GM23248 (cell line): Measurements from ENCODE around the gene MAP3K5. TPM values are rescaled to one million over a fixed set of nuclear protein-coding genes. Genes with fewer than 3 reads are reported as not detected.
A peak's percentile ranks its signal among the peaks of the same experiment; 100 is the strongest.

ENCODE experiments used
- DNase-seq: peaks from one replicate; pipeline ENCODE4 v3.0.0-alpha.2; 2015
- H2AFZ ChIP-seq: fragments of 200-600 bp; sonication (generic); 2 replicates; pipeline ENCODE4 v1.6.1; 2016; ENCODE audit warnings: antibody characterized with exemption
- H3F3A ChIP-seq: fragments of 200-600 bp; sonication (generic); 2 replicates; pipeline ENCODE4 v1.6.1; 2016; ENCODE audit warnings: mild to moderate bottlenecking, antibody characterized with exemption, mixed run types; ENCODE audit not compliant: insufficient read depth
- H3K27ac ChIP-seq: fragments of 200-600 bp; sonication (generic); 2 replicates; pipeline ENCODE4 v1.5.1; 2016; ENCODE audit warnings: mild to moderate bottlenecking
- H3K27me3 ChIP-seq: fragments of 200-600 bp; sonication (generic); replicated peaks from 2 replicates; pipeline ENCODE4 v1.6.1; 2016; ENCODE audit warnings: mild to moderate bottlenecking; ENCODE audit not compliant: insufficient read depth
- H3K36me3 ChIP-seq: fragments of 200-600 bp; sonication (generic); 2 replicates; pipeline ENCODE4 v1.6.1; 2016; ENCODE audit warnings: low read depth, mild to moderate bottlenecking
- H3K4me1 ChIP-seq: fragments of 200-600 bp; sonication (generic); 2 replicates; pipeline ENCODE4 v1.6.1; 2016; ENCODE audit warnings: mild to moderate bottlenecking; ENCODE audit not compliant: insufficient read depth
- H3K4me2 ChIP-seq: fragments of 200-600 bp; sonication (generic); one replicate; pipeline ENCODE4 v1.6.1; 2016; ENCODE audit warnings: mild to moderate bottlenecking; ENCODE audit not compliant: unreplicated experiment
- H3K4me3 ChIP-seq: fragments of 200-600 bp; sonication (generic); 2 replicates; pipeline ENCODE4 v1.5.1; 2016; ENCODE audit warnings: mild to moderate bottlenecking
- H3K79me2 ChIP-seq: fragments of 200-600 bp; sonication (generic); 2 replicates; pipeline ENCODE4 v1.6.1; 2016; ENCODE audit warnings: mild to moderate bottlenecking; ENCODE audit not compliant: insufficient read depth
- H3K9ac ChIP-seq: fragments of 200-600 bp; sonication (generic); 2 replicates; pipeline ENCODE4 v1.6.1; 2016; ENCODE audit warnings: mild to moderate bottlenecking
- H3K9me2 ChIP-seq: fragments of 200-600 bp; sonication (generic); 2 replicates; pipeline ENCODE4 v1.6.1; 2016; ENCODE audit warnings: mixed run types, mild to moderate bottlenecking, moderate library complexity; ENCODE audit not compliant: insufficient read depth
- H3K9me3 ChIP-seq: fragments of 200-600 bp; sonication (generic); one replicate; pipeline ENCODE4 v1.6.1; 2017; ENCODE audit warnings: low read depth
- H4K20me1 ChIP-seq: fragments of 200-600 bp; sonication (generic); 2 replicates; pipeline ENCODE4 v1.6.0; 2016; ENCODE audit not compliant: insufficient read depth
- EZH2 ChIP-seq: fragments of 200-600 bp; sonication (generic); IDR thresholded peaks from 2 replicates; pipeline ENCODE4 v1.6.1; 2018; ENCODE audit warnings: antibody characterized with exemption, mild to moderate bottlenecking; ENCODE audit not compliant: insufficient read depth, poor library complexity, severe bottlenecking
- EZH2phosphoT487 ChIP-seq: fragments of 200-600 bp; sonication (generic); IDR thresholded peaks from 2 replicates; pipeline ENCODE4 v1.6.1; 2018; ENCODE audit warnings: antibody characterized with exemption, moderate library complexity, mild to moderate bottlenecking, low read depth; ENCODE audit not compliant: insufficient read depth
- WGBS, 2 experiments: methylation state at CpG; one replicate each; pipeline ENCODE4 v1.1.6; 2015 to 2017; ENCODE audit warnings: low lambda C conversion rate in 2 of 2, low coverage in 1 of 2; ENCODE audit errors: missing lambda C conversion rate in 2 of 2; 5-methylcytosine and 5-hydroxymethylcytosine counted together
- in situ Hi-C: fragments of 300-500 bp; cut with MboI; formaldehyde crosslinking; loops from 2 replicates; pipeline ENCODE4 v1.15.0; 2020
- polyA plus RNA-seq: library from polyadenylated mRNA; unstranded; fragments of >200 nt; fragmentation: Nextera tagmentation; extraction: Ambion mirVana; gene quantifications from 2 replicates; pipeline ENCODE4 v1.2.1, GENCODE V29; 2016
- total RNA-seq: library from RNA; depleted of rRNA; stranded (reverse); fragments of >200 nt; shearing (Covaris generic); gene quantifications from 2 replicates; pipeline ENCODE4 v1.2.3, GENCODE V29; 2014

Gene MAP3K5
- total and polyA plus RNA-seq, 2 experiments from 2014 or later = 1.4 to 4.1 TPM

DNA sequence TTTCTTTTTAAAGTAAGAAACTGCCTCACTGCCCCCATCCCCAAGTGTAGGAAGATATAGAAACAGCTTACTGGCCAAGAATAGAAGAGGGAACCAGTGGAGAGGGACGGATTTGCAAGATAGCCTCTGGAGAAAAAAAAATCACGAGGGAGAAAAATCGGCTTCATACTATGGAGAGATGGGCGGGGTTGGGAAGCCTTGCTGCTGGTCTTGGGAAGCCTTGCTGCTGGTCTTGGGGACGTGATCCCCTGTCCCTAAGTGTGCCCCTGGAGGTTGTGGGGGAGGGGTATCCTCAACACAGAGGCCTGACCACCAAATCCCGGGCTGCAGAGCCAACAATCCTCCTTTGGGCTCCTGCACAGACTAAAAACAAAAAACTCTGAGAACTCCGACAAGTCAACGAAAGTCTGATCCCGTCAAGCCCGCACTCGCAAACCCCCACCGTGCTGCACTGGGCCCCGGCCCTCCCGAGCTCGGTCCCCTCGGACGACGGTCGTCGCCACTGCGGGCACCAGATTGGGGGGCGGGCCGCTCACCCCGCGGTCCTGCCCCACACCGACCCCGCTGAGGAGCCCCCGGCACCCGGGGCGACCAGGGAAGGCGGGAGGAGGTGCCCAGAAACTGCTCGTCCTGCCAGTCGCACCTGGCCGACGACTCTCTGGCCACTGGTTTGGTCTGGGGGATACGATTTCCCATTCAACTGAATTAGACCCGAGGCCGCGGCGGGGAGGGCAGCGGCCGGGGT is 242.8 kb downstream of the MAP3K5 start:
- Histone ChIP-seq H3K36me3 (no peaks in the 10 kb centered on the region), H3F3A (peaks cover 7% of the 10 kb centered on the region; the same call in 1 of the 2 replicates), H3K9ac (peak overlapping the region; percentile 43), H3K4me1 (no peaks in the 10 kb centered on the region), H4K20me1 (no peaks in the 10 kb centered on the region), H3K4me3 (peak overlapping the region; percentile 68), H3K4me2 (peak overlapping the region; percentile 70), H3K27ac (no peak overlapping the region), H2AFZ (peak overlapping the region; percentile 81), H3K27me3 (0 out of 2 replicates have a peak, but pooled peaks cover 7% of the 10 kb centered on the region), H3K79me2 (no peaks in the 10 kb centered on the region), H3K9me2 (no peaks in the 10 kb centered on the region), H3K9me3 (no peaks in the 10 kb centered on the region)
- in situ Hi-C loops = loop anchor here (25.0 kb wide), 1 partner anchor 1037 kb away; no protein-coding TSS in a partner anchor
- 7% methylated on average over 39 of the region's 42 CpGs for WGBS, 2 experiments
- no peak for TF ChIP-seq EZH2
- TF ChIP-seq EZH2phosphoT487 = no peak
- peak; percentile 19 for DNase-seq

DNA sequence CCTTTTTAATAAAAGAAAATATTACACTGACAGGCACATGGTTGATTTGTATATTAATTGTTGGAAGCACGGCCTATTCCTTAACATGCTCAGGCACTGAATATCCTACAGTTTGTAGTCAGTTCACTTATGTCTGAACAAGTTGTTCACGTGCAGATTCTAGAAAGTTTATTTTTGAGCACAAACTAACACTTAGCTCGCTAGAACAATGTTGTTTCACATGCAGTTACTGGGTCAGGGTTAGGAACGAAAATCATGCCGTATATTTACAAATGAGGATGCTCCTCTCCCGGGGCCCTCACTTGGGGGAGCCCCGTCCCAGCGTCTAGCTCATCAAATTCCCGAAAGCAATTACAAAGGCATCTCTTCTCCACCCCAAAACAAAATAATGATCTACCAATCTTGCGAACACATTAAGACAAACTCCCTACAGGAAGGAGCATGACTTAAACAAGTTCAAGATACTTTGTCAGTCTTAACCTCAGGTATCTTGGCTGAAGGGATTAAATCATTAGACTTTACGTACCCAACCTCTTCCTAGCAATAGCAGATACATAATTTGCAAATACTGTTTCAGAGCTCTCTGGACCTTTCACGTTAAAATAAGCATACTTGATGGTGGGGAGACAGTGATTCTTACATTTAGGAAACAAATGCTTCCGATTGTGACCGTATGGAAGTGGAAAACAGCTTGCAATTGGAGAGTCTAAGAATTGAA is 243.5 kb downstream of the MAP3K5 start:
- Histone ChIP-seq H2AFZ (no peak overlapping the region), H3K4me2 (no peak overlapping the region), H3K79me2 (no peaks in the 10 kb centered on the region), H3K9me2 (no peaks in the 10 kb centered on the region), H3K36me3 (no peaks in the 10 kb centered on the region), H4K20me1 (no peaks in the 10 kb centered on the region), H3K27me3 (0 out of 2 replicates have a peak, but pooled peaks cover 7% of the 10 kb centered on the region), H3K4me3 (peak overlapping the region; percentile 68; the same call in 1 of the 2 replicates), H3F3A (peaks cover 7% of the 10 kb centered on the region; the same call in 1 of the 2 replicates), H3K9ac (no peak overlapping the region), H3K4me1 (no peaks in the 10 kb centered on the region), H3K27ac (no peak overlapping the region), H3K9me3 (no peaks in the 10 kb centered on the region)
- WGBS, 2 experiments = 78 to 82% methylated on average over 14 of the region's 14 CpGs
- DNase-seq = no peak
- in situ Hi-C loops = loop anchor here (25.0 kb wide), 1 partner anchor 1036 kb away; no protein-coding TSS in a partner anchor
- TF ChIP-seq EZH2phosphoT487 (no peak), EZH2 (no peak)

DNA sequence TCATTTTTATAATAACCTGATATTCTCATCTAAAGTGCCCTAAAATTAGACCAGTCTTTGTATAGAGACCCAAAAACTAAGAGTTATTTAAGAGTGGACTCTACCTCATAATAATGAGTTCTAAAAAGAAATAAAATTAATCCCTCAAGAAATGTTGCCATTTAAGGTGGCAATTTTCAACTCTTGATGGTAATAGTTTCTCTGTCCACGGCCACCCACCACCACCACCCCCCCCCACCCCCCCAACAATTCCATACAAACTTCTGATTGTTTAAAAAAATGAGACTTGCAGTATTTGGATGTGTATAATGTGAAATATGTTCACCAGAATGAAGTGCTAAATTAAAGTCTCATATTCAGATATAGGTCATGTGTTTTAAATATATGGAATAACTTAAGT is 244.4 kb downstream of the MAP3K5 start:
- Histone ChIP-seq H3K4me1 (no peaks in the 10 kb centered on the region), H3K4me3 (no peak overlapping the region), H3K9ac (no peak overlapping the region), H3K27ac (no peak overlapping the region), H4K20me1 (no peaks in the 10 kb centered on the region), H2AFZ (no peak overlapping the region), H3K79me2 (no peaks in the 10 kb centered on the region), H3F3A (peaks cover 7% of the 10 kb centered on the region; the same call in 1 of the 2 replicates), H3K27me3 (0 out of 2 replicates have a peak, but pooled peaks cover 7% of the 10 kb centered on the region), H3K4me2 (no peak overlapping the region), H3K9me2 (no peaks in the 10 kb centered on the region), H3K36me3 (no peaks in the 10 kb centered on the region), H3K9me3 (no peaks in the 10 kb centered on the region)
- DNase-seq = no peak
- WGBS, 2 experiments = 49 to 88% methylated on average over 1 of the region's 1 CpG
- in situ Hi-C loops = loop anchor here (25.0 kb wide), 1 partner anchor 1036 kb away; no protein-coding TSS in a partner anchor
- TF ChIP-seq EZH2phosphoT487 (no peak), EZH2 (no peak)

DNA sequence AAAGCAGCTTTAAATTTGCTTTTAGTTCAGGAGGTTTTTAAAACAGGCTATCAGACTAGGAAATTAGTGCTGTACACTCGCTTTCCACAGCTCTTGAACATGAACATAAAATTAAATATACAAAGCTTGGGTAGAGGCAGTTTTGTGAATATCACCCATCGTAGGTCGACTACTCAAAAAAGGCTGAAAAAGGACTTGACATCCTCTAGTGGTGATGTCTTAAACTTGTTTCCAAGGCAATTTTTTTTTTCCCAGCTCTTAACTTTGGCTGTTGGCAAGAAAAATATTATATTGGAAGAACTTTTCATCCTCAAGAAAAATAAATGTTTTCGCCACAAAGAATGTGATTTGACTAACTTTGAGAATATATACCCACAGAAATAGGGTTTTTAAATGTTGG is 244.9 kb downstream of the MAP3K5 start:
- TF ChIP-seq EZH2 (no peak), EZH2phosphoT487 (no peak)
- Histone ChIP-seq H3K4me3 (no peak overlapping the region), H3K9ac (no peak overlapping the region), H4K20me1 (no peaks in the 10 kb centered on the region), H3K27ac (no peak overlapping the region), H3K9me2 (no peaks in the 10 kb centered on the region), H3K79me2 (no peaks in the 10 kb centered on the region), H3K36me3 (no peaks in the 10 kb centered on the region), H3K4me1 (no peaks in the 10 kb centered on the region), H3F3A (peaks cover 7% of the 10 kb centered on the region; the same call in 1 of the 2 replicates), H3K9me3 (no peaks in the 10 kb centered on the region), H3K4me2 (no peak overlapping the region), H2AFZ (no peak overlapping the region), H3K27me3 (0 out of 2 replicates have a peak, but pooled peaks cover 7% of the 10 kb centered on the region)
- in situ Hi-C loops = loop anchor here (25.0 kb wide), 1 partner anchor 1035 kb away; no protein-coding TSS in a partner anchor
- 11 to 12% methylated on average over 4 of the region's 4 CpGs for WGBS, 2 experiments
- DNase-seq = peak; percentile 81
